GM12892 (cell line): Measurements from ENCODE around the gene IL17B.

Experiments
- POLR2A ChIP-seq: IDR thresholded peaks from 2 replicates; pipeline ENCODE4 v1.6.1; 2011; ENCODE audit warnings: low read depth, low read length, control low read depth
- POLR2AphosphoS5 ChIP-seq: IDR thresholded peaks from 2 replicates; pipeline ENCODE4 v1.6.1; 2011; ENCODE audit warnings: low read depth, low read length, control low read depth

DNA sequence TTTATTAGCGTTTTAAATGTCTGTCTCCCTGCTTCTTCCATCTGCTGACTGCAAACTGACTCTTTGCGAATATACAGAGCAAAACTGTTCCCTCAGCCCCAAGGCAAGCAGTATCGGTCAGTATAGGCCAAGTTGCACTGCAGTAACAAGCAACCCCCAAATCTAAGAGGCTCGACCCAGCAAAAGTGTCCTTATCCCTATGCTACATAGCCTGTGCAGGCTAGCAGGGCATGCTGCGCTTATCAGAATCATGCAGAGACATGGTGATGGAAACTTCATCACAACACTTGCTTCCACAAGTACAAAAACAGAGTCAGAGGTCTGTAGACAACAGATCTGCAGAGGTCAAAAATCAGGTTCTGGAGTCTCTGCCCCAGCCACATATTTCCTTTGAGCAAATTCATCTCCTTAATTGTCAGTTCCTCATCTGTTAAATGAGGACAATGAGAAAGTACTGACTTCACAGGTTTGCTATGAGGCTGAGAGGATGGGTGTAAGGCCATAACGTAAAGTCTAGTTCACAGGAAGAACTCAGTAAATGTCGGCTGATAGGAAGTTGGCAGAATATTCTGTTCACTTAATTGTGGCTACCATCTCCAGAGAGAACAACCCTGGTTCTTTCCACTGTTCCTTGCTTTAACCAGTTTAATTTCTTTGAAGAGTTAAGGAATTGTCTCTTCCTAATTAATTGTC lies 9.6 kb upstream of the IL17B start:
- no peak for TF ChIP-seq POLR2AphosphoS5
- TF ChIP-seq POLR2A = no peak
